ENCODE data around the gene CRB2. TPM values are rescaled to one million over a fixed set of nuclear protein-coding genes. Genes with fewer than 3 reads are reported as not detected.

CRB2 gene
- total RNA-seq, 1 experiment from 2014 or later: 3.6 TPM

DNA sequence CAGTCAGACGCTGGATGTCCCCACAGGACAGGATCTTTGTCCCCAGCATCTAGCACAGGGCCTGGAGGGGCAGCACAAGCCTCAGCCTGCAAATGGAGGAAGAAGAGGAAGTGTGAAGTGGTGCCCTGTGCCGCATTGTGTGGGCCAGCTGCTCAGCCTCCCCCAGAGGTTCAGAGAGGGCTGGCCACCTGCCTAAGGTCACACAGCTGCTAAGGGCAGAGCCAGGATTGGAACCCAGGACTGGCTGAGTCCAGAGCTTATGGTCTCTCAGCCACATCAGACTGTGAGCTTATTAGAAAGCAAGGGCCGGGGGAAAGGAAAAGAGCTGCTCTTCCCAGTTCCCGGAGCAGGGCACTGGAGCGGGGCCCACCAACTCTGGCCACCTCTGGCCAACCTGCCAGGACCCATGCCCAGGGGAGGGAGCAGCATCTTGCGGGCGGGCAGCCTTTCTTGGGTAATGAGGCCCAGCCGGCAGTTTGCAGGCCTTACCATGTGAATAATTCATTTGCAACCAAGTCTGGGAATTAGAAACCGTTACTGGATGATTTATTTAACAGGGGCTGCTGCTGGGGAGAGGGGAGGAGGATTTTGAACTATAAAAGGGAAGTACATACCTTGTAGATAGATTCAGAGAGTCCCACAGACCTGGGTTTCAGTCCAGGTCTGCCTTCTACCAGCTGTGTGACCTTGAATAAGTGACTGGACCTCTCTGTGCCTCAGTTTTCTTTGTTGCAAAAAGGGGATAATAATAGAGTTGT lies 11.6 kb upstream of the CRB2 start:
- no peaks in the 10 kb centered on the region for H3K9me3 Mint-ChIP-seq
- no peak overlapping the region for H2BK5ac ChIP-seq (ENCODE audit: insufficient read length, low read length)
- H3K4me3 Mint-ChIP-seq: no peak overlapping the region

More for the DNA sequence above, 11.6 kb upstream of the CRB2 start:
- H4K8ac ChIP-seq (replicated peaks; ENCODE audit: insufficient read length, low read depth, low read length): no peak overlapping the region
- Mint-ChIP-seq H3K4me1 (peaks cover 12 to 13% of the 10 kb centered on the region in 2 experiments), H3K36me3 (ENCODE audit: insufficient read depth in 1 of 3, low read depth in 3 of 3) (no peaks in the 10 kb centered on the region), H3K27me3 (ENCODE audit: low read depth) (no peaks in the 10 kb centered on the region), H3K27ac (no peak overlapping the region)
- no peak overlapping the region for H3T11ph ChIP-seq (ENCODE audit: low read length)
- no peaks in the 10 kb centered on the region for H3K79me1 ChIP-seq (ENCODE audit: insufficient read depth, low read depth, low read length, poor library complexity, severe bottlenecking)
- H4K20me1 ChIP-seq (ENCODE audit: control insufficient read depth, insufficient read depth, insufficient read length): no peaks in the 10 kb centered on the region
- no peak overlapping the region for H3K56ac ChIP-seq (ENCODE audit: insufficient read length, low read depth, low read length)
- H3K23ac ChIP-seq (ENCODE audit: insufficient read length, low read depth, low read length): no peak overlapping the region
- no peak overlapping the region for H2BK20ac ChIP-seq (ENCODE audit: low read depth, low read length, poor library complexity, severe bottlenecking)
- H3K4me2 ChIP-seq (ENCODE audit: insufficient read depth, insufficient read length, low read length): no peak overlapping the region
- no CpG with 5 or more reads among the region's 9 CpGs for WGBS (ENCODE audit: extremely low coverage, insufficient read length, low lambda C conversion rate)
- H4K91ac ChIP-seq (ENCODE audit: insufficient read length, low read depth, low read length): no peak overlapping the region
- H3K27ac ChIP-seq (ENCODE audit: insufficient read length, low read depth, low read length): no peak overlapping the region
- H2AK5ac ChIP-seq (ENCODE audit: insufficient read length, low read length): no peak overlapping the region
- no peaks in the 10 kb centered on the region for H3K4me1 ChIP-seq (ENCODE audit: insufficient read depth, low read length)
- H3K23me2 ChIP-seq (ENCODE audit: insufficient read length, low read depth, low read length, poor library complexity, severe bottlenecking): no peaks in the 10 kb centered on the region
- H3K79me2 ChIP-seq (ENCODE audit: insufficient read depth, low read length): no peaks in the 10 kb centered on the region
- no peak overlapping the region for H3K4ac ChIP-seq (ENCODE audit: low read depth, low read length)
- H2BK120ac ChIP-seq (ENCODE audit: low read depth, low read length, poor library complexity, severe bottlenecking): no peak overlapping the region
- H3K14ac ChIP-seq (ENCODE audit: insufficient read depth, low read length): no peak overlapping the region
- no peak overlapping the region for H2BK12ac ChIP-seq (ENCODE audit: insufficient read length, low read depth, low read length)
- TF ChIP-seq CTCF (conservative IDR thresholded peaks at IDR 0.05): no peak
- no peak overlapping the region for H3K18ac ChIP-seq (ENCODE audit: insufficient read length, low read depth, low read length)
- no peak overlapping the region for H3K9ac ChIP-seq (ENCODE audit: extremely low read depth, insufficient read length, low read length)
- no peaks in the 10 kb centered on the region for H3K27me3 ChIP-seq (ENCODE audit: insufficient read depth, low read length)
- no peak overlapping the region for H4K5ac ChIP-seq (ENCODE audit: insufficient read length, low read depth, low read length)
- H2AFZ ChIP-seq (ENCODE audit: low read length): no peak overlapping the region
- DNase-seq: no peak
- no peaks in the 10 kb centered on the region for H3K9me3 ChIP-seq (ENCODE audit: control insufficient read depth, low read depth, low read length)
- no peak overlapping the region for H2BK15ac ChIP-seq (ENCODE audit: low read depth, low read length)

Measured in H9 (cell line).